GM20000 (cell line): ENCODE results near the gene C11orf54.
A peak's percentile ranks its signal among the peaks of the same experiment; 100 is the strongest.
"Not testable (repeated sequence)": the region's sequence is repeated elsewhere in the genome, so short reads cannot be mapped to it uniquely, and the experiment has no call there.

Experiments
- DNase-seq: peaks from one replicate; pipeline ENCODE4 v3.0.0; 2012; ENCODE audit warnings: low spot score
- CTCF ChIP-seq: IDR thresholded peaks from 2 replicates; pipeline ENCODE4 v1.5.1; 2012; ENCODE audit warnings: mild to moderate bottlenecking, control low read depth; ENCODE audit errors: extremely low read depth, missing control alignments

The C11orf54 gene

DNA sequence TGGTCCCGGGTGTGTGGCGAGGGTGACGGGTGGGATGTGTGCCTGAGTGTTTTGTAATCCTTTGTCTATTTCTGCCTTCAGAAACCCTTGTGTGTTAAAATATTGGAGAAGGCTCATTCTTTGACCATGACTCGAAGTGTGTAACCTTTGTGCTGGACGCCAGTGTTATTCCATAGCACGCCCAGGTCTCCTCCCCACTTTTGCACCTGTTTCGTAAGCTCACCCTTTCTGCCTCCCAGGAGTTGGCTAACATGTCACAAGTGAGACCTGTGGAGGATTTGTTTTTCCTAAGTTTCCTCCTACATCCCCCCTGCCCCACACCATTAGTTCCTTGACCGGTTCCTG, 382 bp downstream of the C11orf54 start:
- TF ChIP-seq CTCF, result no peak
- no peak for DNase-seq

DNA sequence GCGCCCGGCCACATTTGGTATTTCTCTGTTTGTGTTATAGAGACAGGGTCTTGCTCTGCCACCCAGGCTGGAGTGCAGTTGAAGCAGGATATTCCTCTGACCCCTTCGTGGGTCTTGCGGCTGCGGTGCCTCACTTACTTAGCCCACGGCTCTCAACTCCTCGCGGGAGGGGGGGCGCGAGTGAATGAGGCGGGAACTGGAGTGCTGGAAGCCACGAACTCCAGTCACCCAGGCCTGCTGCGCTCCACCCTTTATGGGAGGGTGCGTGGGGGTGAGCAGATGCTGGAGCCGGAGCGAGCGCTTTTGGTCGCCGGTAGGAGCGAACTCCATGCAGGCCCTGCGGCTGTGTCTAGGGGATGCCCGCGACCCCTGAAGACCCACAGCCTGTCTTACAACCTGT, 1.8 kb downstream of the C11orf54 start:
- DNase-seq, result no peak
- no peak for TF ChIP-seq CTCF

DNA sequence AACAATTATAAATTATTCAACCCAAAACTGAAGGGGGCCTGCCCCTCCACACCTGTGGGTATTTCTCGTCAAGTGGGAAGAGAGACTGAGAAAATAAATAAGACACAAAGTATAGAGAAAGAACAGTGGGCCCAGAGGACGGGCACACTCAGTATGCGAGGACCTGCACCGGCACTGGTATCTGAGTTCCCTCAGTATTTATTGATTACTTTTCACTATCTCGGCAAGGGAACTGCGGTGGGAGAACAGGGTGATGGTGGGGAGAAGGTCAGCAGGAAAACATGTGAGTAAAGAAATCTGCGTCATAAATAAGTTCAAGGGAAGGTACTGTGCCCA, 3.2 kb downstream of the C11orf54 start:
- TF ChIP-seq CTCF, result no peak

GRCh38 chr11:93745005-93745755, 3.7 kb downstream of the C11orf54 start:
- not testable (repeated sequence) for DNase-seq

More for the DNA sequence above, 3.2 kb downstream of the C11orf54 start:
- DNase-seq, result no peak

GRCh38 chr11:93746101-93746500, 4.6 kb downstream of the C11orf54 start:
- no peak for DNase-seq
- TF ChIP-seq CTCF, result no peak

DNA sequence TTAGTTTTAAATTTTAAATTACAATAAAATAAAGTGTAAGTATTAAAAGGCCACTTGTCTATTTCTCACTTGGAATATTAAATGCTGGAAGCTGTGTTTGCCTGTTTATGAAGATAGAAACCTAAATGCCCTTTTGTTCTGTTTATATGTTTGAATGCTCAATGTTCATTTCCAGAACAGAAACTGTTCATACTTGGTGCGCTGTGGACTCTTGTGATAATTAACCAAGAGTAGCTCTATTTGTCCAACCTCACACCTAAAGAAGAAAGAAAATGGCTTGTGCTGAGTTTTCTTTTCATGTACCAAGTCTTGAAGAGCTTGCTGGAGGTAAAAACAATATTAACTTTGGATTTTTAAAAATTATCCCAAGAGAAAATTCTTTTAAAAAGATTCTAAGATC, 5.7 kb downstream of the C11orf54 start:
- DNase-seq, result peak; percentile 42
- TF ChIP-seq CTCF, result no peak

DNA sequence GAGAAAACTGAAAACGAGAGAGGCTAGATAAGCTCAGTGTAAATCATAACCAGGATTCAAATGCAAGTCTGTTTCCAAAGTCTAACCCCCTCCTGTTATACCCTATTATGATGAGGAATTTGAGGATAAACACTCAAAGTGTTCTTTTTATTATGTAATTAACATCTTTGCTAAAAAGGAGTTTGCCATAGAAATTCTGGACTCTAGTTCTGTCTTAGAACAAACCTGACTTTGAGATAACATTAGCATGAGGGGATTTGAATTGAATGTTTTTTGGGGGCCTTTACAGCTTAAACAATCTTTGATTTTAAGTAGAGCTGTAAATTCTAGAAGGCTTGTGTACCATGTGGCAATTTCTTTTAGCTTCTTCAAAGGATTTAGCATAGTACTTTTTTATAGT, 9.5 kb downstream of the C11orf54 start:
- TF ChIP-seq CTCF, result no peak
- DNase-seq, result no peak

DNA sequence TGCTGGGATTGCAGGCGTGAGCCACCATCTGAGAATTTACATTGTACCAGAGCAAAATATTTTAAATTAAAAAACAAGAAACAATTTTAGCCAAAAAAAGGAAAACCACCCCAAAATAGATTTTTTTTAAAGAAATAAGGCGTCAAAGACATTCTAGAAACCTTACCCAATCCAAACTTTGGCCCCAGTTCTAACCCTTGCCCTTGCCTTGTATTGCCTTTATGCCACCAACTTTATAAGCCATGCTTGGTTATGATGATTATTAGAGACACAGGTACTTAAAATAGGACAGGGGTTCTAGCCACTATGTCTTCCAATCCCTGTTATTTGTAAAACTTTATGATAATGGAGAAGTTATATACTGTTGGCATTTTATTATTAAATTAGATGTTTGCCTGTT, 11.8 kb downstream of the C11orf54 start:
- no peak for DNase-seq
- TF ChIP-seq CTCF, result no peak
